Renal cortex interstitium (tissue), 11 donors: Measurements from ENCODE around the gene PTGR3. TPM values are rescaled to one million over a fixed set of nuclear protein-coding genes. Genes with fewer than 3 reads are reported as not detected.

Source experiments
- DNase-seq, 11 donors: peaks; one replicate each; pipeline ENCODE4 v3.0.0-alpha.2; 2013; ENCODE audit warnings: low read depth in 9 of 11, low spot score in 4 of 11; ENCODE audit errors: extremely low read depth in 1 of 11
- polyA plus RNA-seq, 3 donors: library from polyadenylated mRNA; unstranded; fragments of 120-200 nt; gene quantifications; one replicate each; pipeline ENCODE4 v1.2.1, GENCODE V29; 2013; ENCODE audit not compliant: insufficient read length in 3 of 3

Gene PTGR3
- polyA plus RNA-seq, 3 donors: 42.3 to 45.7 (median 43.1) TPM

GRCh38 chr18:75220551-75221355 lies 11.8 kb upstream of the PTGR3 start:
- no peak for DNase-seq

DNA sequence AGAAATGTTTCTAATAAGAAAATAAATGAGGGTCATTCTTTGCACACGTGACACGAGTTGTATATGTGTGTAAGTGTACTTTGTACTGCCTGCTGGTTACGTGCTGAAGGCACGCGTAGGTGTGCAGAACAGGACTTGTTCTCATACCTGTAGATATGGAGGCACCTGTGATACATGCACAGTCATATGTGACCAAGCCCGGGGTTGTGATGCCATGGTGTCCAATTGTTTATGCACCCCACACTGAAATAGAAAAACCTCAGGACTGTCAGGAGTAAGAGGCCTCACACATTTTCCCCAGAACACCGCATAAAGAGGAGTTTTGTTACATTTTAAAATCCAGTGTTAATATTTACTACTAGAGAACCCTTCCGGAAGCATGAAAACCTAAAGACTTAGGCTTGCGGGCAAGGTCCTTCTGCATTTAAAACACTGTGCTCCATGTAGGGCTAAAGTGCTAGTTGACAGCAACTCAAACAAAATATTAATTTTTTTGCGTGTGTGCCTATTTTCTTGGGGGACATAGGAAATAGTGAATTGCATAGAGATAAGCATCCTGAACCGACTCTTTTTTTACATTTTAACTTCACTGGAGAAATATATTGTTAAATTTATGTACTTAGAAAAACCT lies 10.9 kb upstream of the PTGR3 start:
- DNase-seq: no peak

DNA sequence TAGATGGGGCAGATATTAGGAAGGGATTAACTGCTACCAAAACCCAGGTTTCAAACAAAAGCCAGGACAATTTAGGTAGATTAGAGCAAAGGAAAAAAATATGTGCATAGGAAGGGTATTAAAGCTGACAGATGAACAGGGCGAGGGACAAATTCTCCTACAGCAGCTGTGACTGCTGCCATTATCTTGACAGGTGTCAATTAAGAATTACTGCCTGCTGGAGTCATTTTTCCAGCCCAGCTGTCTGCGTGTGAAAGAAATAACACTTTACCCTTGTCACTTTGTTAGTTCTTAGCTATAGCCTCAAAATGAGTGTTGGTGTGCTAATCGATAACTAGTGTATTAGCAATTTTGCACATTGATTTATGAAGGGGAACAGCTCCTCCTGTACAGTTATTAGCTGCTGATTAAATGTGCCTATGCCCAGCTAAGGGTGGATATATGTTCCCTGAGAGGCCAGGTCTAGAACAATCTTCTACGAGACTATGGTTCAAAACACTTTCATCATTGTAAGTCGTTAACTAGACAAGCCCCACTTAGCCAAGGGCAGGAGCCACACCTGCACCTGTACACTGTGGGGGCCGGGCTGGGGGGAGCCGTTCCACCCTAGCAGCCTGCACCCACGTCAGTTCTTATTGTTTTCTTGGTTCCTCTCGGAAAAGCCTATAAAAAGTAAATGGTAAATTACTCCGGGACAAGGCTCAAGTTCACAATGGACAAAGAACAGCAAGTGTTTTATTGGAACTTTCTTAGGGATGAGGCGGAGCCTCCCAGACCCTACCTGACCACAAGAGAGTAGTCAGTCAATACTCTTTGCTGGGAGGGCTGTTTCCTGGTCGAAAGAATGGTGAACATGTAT lies 9.4 kb upstream of the PTGR3 start:
- DNase-seq: no peak

DNA sequence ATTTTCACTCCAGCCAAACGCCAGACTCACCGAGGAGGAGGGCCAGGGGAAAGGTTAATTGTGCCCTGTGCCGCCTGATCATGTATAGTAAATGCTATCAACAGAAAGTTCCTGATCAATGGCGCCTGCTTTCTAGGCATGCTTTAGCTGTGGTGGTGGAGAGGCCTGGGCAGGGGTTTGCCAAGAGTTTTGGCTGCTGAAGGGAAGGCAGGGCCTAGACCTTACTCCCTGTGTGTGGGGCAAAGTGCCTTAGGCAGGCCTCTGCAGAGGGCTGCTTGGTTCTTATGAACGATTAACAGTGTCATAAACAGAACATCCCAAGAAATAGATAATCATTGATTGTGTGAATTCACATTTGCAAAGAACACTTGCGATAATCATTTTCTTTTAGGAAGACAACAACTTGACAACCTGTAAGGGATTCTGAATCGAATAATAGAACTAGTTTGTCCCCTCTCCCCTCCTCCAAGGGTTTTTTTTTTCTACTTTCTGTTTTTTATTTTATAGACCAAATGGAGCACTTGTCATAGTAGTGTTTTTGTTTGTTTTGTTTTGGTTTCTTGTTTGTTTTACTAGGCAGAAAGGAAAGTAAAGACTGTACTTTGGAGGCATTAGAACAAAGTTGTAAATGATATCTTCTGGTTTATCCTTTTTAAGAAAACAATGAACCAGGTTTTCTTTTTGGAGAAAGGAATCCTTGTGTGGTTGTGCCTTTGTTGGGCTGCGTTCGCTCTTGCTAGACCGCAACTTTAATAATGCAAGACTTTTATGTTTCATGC lies 8.2 kb upstream of the PTGR3 start:
- no peak for DNase-seq

GRCh38 chr18:75216212-75216910 lies 7.4 kb upstream of the PTGR3 start:
- no peak for DNase-seq

GRCh38 chr18:75215663-75216062 lies 6.7 kb upstream of the PTGR3 start:
- DNase-seq: no peak

- DNase-seq: no peak
These were observed 6.0 kb upstream of the PTGR3 start for GRCh38 chr18:75214766-75215510.

GRCh38 chr18:75214332-75214690 lies 5.4 kb upstream of the PTGR3 start:
- no peak for DNase-seq

DNA sequence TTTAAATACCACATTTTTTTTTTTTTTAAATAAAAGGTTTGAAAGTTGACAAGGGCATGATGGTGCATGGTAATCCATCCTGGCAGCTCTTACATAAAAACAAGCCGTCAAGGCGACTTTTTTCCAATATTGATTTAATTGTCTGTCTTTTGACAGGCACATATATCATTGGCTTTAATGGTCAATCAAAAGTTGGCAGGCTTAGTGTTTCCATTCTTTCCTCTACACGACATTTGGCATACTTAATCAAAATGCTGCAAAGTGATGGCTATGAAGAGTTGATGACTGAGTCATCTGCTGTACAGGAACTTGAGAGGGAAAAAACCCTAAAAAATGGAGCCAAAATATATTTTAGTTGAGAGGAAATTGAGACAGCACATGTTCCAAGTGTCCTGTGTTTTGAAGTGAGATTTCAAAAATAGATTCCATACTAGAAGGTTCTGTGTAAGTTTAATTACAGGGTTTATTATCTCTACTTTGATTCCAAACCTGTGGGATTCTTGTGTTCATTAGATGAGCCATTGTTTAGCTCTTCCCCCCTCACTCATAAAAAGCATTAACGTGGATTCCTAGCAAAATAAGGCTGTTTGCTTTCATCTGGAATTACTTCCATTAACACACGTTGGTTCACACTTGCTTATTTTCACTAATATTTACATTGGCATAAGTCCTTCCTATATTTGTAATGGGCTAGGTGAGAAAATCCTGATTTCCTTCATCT lies 4.8 kb upstream of the PTGR3 start:
- DNase-seq: no peak

GRCh38 chr18:75212751-75213090 lies 3.8 kb upstream of the PTGR3 start:
- no peak for DNase-seq

DNA sequence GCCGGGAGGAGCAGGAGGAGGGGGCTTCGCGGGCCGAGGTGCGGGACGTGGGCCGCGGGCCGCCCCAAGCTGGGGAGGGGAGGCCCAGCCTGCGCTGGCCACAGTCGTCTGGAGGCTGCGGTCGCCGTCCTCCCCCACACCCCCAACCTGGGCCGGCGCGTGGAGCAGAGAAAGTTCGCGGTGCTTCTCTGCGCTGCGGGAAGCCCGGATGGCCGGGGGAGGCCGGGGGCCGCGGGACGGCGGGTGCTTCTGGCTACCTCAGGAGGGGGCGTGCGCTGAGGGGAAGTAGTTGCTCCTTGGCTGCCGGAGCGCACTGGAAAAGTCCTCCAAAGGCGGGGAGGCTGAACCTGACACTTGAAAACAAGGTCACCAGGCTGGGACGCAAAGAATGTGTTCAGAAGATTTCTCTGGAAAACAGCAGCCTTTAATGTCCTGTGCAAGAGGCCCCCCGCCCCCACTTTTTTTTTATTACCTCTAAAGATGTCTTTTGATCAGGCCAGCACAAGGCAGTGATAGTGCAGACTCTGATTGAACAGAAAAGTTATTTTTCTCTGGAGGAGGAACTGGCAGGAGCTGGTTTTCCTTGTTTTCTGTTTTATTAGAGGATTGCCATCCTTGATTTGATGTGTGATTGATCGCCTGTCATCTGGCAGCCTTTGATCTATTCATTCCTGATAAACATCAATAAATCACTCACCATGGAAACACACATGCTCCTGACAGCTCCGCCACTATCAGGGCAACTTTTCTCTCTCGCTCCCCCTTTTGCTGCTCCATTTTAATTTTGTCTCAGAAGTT lies 3.2 kb upstream of the PTGR3 start:
- DNase-seq: peak in 1 of 11 donors; percentile 38

DNA sequence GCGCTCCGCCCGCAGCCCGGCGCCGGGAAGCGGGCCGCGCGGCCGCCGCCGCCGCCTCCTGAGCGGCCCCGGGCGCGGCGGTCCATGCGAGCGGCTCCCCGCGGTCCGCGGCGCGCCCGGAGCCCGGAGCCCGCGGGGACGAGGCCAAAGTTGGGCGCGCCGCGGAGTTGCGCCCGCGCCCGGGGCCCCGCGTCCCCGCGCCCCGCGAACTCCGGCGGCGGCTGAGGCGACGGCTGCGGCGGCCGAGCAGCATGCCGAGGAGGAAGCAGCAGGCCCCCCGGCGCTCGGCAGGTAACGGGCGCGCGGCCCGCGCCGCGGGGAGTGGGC lies 2.6 kb upstream of the PTGR3 start:
- no peak for DNase-seq

- DNase-seq: no peak
These were observed 2.2 kb upstream of the PTGR3 start for GRCh38 chr18:75211002-75211621.

DNA sequence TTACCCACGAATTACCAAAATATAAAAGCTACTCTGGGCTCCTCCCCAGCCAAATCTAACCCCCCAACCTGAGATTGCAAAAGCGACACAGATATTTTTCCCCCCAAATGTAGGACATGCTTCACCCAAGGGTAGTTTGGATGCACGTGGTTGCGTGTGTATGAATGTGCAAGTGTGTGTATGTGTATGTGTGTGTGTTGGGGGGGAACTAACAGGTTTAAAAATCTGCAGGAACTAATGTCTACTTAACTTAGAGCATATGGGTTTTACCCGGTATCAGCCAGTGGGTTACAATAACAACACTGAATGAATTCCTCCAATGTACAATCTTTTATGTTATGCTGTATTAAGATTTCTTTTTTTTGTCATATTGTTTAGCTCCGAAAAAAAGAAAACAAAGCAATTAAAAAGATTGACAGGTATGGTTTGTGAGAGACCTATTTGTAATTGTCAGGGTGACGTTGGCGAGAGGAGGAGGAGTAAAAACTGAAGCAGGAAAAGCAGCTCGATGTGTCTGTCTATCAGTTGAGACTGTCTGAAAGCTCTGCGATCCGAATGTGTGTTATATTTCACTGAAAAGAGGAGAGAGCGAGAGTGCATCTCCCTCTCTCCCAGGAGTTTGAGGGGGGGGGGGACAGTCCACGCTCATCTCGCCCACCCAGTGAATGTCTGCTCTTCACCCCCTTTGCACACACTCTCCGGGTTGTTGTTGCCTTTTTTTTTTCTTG lies 1.5 kb upstream of the PTGR3 start, which contains the start of gene TSHZ1:
TSHZ1 (plus strand) TSS at position 524 of the 728 bp plus-strand sequence. CDS start 1,080 bp downstream, outside the sequence.
- peak in 9 of 11 donors; percentile 76 to 90 (median 84) for DNase-seq

DNA sequence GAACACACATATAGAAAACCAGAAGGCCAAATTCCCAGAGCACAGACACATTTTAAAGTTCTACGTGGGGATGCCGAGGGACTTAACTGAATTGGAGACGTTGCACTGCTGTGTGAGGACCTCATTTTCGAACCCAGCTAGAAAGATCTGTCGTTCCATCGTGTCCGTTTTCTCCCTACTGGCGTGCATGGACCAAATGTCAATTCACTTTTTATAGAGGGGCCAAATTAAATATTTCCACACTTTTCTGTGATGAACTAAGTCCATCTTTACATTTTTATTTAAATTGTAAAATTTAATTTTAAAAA lies 966 bp upstream of the PTGR3 start:
- no peak for DNase-seq

DNA sequence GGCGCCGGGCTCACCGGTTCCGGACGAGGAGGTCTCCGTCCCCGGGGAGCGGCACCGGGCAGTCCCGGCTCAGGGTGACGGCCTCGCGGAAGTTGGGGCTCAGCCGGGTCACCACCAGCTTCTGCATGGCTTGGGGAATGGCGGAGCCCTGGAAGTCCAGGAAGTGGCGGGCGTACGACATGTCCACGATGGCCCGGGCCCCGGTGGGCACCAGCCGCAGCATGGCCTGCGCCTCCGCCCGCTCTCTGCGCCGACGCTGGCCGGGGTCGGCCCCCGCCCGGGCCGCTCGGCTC lies 157 bp downstream of the PTGR3 start:
- DNase-seq: no peak
